ENCODE results near the gene LMOD3. TPM values are rescaled to one million over a fixed set of nuclear protein-coding genes. Genes with fewer than 3 reads are reported as not detected.

Gene LMOD3
- total RNA-seq, 2 experiments from 2014 or later, result not detected

- Mint-ChIP-seq H3K27me3 (no peaks in the 10 kb centered on the region), H3K9me3 (no peaks in the 10 kb centered on the region), H3K36me3 (ENCODE audit: low read depth) (no peaks in the 10 kb centered on the region), H3K4me1 (ENCODE audit: low read depth) (no peaks in the 10 kb centered on the region), H3K27ac (no peak overlapping the region), H3K4me3 (no peak overlapping the region)
- Histone ChIP-seq H3K9me3 (ENCODE audit: control insufficient read depth in 1 of 2, insufficient read depth in 1 of 2, low read length in 2 of 2) (no peaks in the 10 kb centered on the region), H3K4me3 (ENCODE audit: low read length) (no peak overlapping the region), H3K36me3 (ENCODE audit: insufficient read depth, low read length) (no peaks in the 10 kb centered on the region), H3K4me1 (ENCODE audit: insufficient read depth, low read length) (no peaks in the 10 kb centered on the region), H3K27me3 (ENCODE audit: control insufficient read depth in 1 of 2, insufficient read depth in 2 of 2, low read length in 2 of 2) (no peaks in the 10 kb centered on the region), H3K27ac (ENCODE audit: low read depth in 1 of 2, low read length in 2 of 2) (no peak overlapping the region)
- no peak for TF ChIP-seq CTCF (IDR thresholded peaks at IDR 0.05)
- intact Hi-C loops (cut with DNase I, micrococcal nuclease), result no loop called here
- DNase-seq, result no peak
- ATAC-seq (ENCODE audit: poor library complexity), result no peak
- ChIA-PET CTCF (interaction anchor here (2.5 kb wide), 1 partner anchor 12 kb away, joined by 7 read pairs; no protein-coding TSS in a partner anchor), POLR2A (no interaction called here)
Measured at GRCh38 chr3:69149586-69149985, 27.2 kb upstream of the LMOD3 start.

- no peaks in the 10 kb centered on the region for H3K27me3 Mint-ChIP-seq
- no peak overlapping the region for H3K4me3 ChIP-seq (ENCODE audit: low read length)
- ATAC-seq (ENCODE audit: poor library complexity) (no peak), DNase-seq (no peak)
- no peak overlapping the region for H3K27ac Mint-ChIP-seq
- H3K4me1 ChIP-seq (ENCODE audit: insufficient read depth, low read length), result no peaks in the 10 kb centered on the region
- H3K36me3 Mint-ChIP-seq (ENCODE audit: low read depth), result no peaks in the 10 kb centered on the region
- H3K9me3 ChIP-seq (ENCODE audit: control insufficient read depth in 1 of 2, insufficient read depth in 1 of 2, low read length in 2 of 2), result no peaks in the 10 kb centered on the region
- no peak overlapping the region for H3K27ac ChIP-seq (ENCODE audit: low read depth in 1 of 2, low read length in 2 of 2)
- intact Hi-C loops (cut with DNase I, micrococcal nuclease), result no loop called here
- TF ChIP-seq CTCF (IDR thresholded peaks at IDR 0.05), result no peak
- no peaks in the 10 kb centered on the region for H3K36me3 ChIP-seq (ENCODE audit: insufficient read depth, low read length)
- no peaks in the 10 kb centered on the region for H3K27me3 ChIP-seq (ENCODE audit: control insufficient read depth in 1 of 2, insufficient read depth in 2 of 2, low read length in 2 of 2)
- H3K9me3 Mint-ChIP-seq, result no peaks in the 10 kb centered on the region
- ChIA-PET CTCF (no interaction called here), POLR2A (no interaction called here)
- no peak overlapping the region for H3K4me3 Mint-ChIP-seq
- H3K4me1 Mint-ChIP-seq (ENCODE audit: low read depth), result no peaks in the 10 kb centered on the region
Measured at GRCh38 chr3:69145688-69146087, 23.3 kb upstream of the LMOD3 start.

- no peaks in the 10 kb centered on the region for H3K9me3 Mint-ChIP-seq
- Histone ChIP-seq H3K9me3 (ENCODE audit: control insufficient read depth in 1 of 2, insufficient read depth in 1 of 2, low read length in 2 of 2) (no peaks in the 10 kb centered on the region), H3K4me1 (ENCODE audit: insufficient read depth, low read length) (no peaks in the 10 kb centered on the region), H3K4me3 (ENCODE audit: low read length) (no peak overlapping the region), H3K36me3 (ENCODE audit: insufficient read depth, low read length) (no peaks in the 10 kb centered on the region), H3K27me3 (ENCODE audit: control insufficient read depth in 1 of 2, insufficient read depth in 2 of 2, low read length in 2 of 2) (no peaks in the 10 kb centered on the region), H3K27ac (ENCODE audit: low read depth in 1 of 2, low read length in 2 of 2) (no peak overlapping the region)
- CTCF ChIA-PET, result no interaction called here
- no peak overlapping the region for H3K27ac Mint-ChIP-seq
- no peaks in the 10 kb centered on the region for H3K4me1 Mint-ChIP-seq (ENCODE audit: low read depth)
- no peak overlapping the region for H3K4me3 Mint-ChIP-seq
- H3K36me3 Mint-ChIP-seq (ENCODE audit: low read depth), result no peaks in the 10 kb centered on the region
- no peak for DNase-seq
- TF ChIP-seq CTCF (IDR thresholded peaks at IDR 0.05), result no peak
- POLR2A ChIA-PET, result no interaction called here
- intact Hi-C loops (cut with DNase I, micrococcal nuclease), result no loop called here
- no peaks in the 10 kb centered on the region for H3K27me3 Mint-ChIP-seq
- no peak for ATAC-seq (ENCODE audit: poor library complexity)
Measured at GRCh38 chr3:69144631-69145245, 22.3 kb upstream of the LMOD3 start.
